GM23338 (cell line): ENCODE measurements around the gene MARS2. TPM values are rescaled to one million over a fixed set of nuclear protein-coding genes. Genes with fewer than 3 reads are reported as not detected.

Source experiments
- ATAC-seq: fragments of 200-7000 bp; cut with Tn5 transposase; 3 replicates; pipeline ENCODE4 v1.9.1; 2020
- DNase-seq: peaks from one replicate; pipeline ENCODE4 v3.0.0-alpha.2; 2015; ENCODE audit warnings: low spot score
- H2AFZ ChIP-seq: fragments of 200-600 bp; sonication (generic); 2 replicates; pipeline ENCODE4 v1.8.0; 2016; ENCODE audit warnings: antibody characterized with exemption, mild to moderate bottlenecking, moderate library complexity
- H3F3A ChIP-seq: fragments of 200-600 bp; sonication (generic); replicated peaks from 2 replicates; pipeline ENCODE4 v1.8.0; 2017; ENCODE audit warnings: antibody characterized with exemption, mixed run types, low read depth
- H3K27ac ChIP-seq: fragments of 200-600 bp; sonication (generic); 2 replicates; pipeline ENCODE4 v1.6.1; 2016; ENCODE audit warnings: low read depth
- H3K27me3 ChIP-seq: fragments of 200-600 bp; sonication (generic); 2 replicates; pipeline ENCODE4 v1.8.0; 2016; ENCODE audit warnings: mild to moderate bottlenecking, mixed run types, moderate library complexity; ENCODE audit not compliant: insufficient read depth
- H3K36me3 ChIP-seq: fragments of 200-600 bp; sonication (generic); 2 replicates; pipeline ENCODE4 v1.8.0; 2016; ENCODE audit warnings: mild to moderate bottlenecking; ENCODE audit not compliant: insufficient read depth
- H3K4me1 ChIP-seq: fragments of 200-600 bp; sonication (generic); 2 replicates; pipeline ENCODE4 v1.8.0; 2016; ENCODE audit warnings: mild to moderate bottlenecking, moderate library complexity; ENCODE audit not compliant: insufficient read depth
- H3K4me2 ChIP-seq: fragments of 200-600 bp; sonication (generic); 2 replicates; pipeline ENCODE4 v1.7.1; 2017; ENCODE audit warnings: mixed run types
- H3K4me3 ChIP-seq: fragments of 200-600 bp; sonication (generic); 2 replicates; pipeline ENCODE4 v1.6.1; 2016; ENCODE audit warnings: mixed run types
- H3K79me2 ChIP-seq: fragments of 200-600 bp; sonication (generic); replicated peaks from 2 replicates; pipeline ENCODE4 v1.8.0; 2017; ENCODE audit warnings: mild to moderate bottlenecking; ENCODE audit not compliant: insufficient read depth
- H3K9me2 ChIP-seq: fragments of 200-600 bp; sonication (generic); 2 replicates; pipeline ENCODE4 v1.8.0; 2017; ENCODE audit not compliant: insufficient read depth
- H4K20me1 ChIP-seq: fragments of 200-600 bp; sonication (generic); replicated peaks from 2 replicates; pipeline ENCODE4 v1.8.0; 2017; ENCODE audit warnings: mild to moderate bottlenecking; ENCODE audit not compliant: insufficient read depth
- H3K27ac Mint-ChIP-seq: 2 replicates; pipeline ENCODE4 v1.8.0; 2020; ENCODE audit warnings: inconsistent platforms, mild to moderate bottlenecking, moderate library complexity, mixed read lengths
- H3K27me3 Mint-ChIP-seq: 3 replicates; pipeline ENCODE4 v1.8.0; 2022; ENCODE audit warnings: low read depth, mild to moderate bottlenecking, moderate library complexity, mixed read lengths, inconsistent platforms; ENCODE audit not compliant: insufficient read depth, poor library complexity
- H3K36me3 Mint-ChIP-seq: 3 replicates; pipeline ENCODE4 v1.8.0; 2021; ENCODE audit warnings: low read depth, mild to moderate bottlenecking, inconsistent platforms, moderate library complexity, mixed read lengths
- H3K4me1 Mint-ChIP-seq: 3 replicates; pipeline ENCODE4 v1.8.0; 2020; ENCODE audit warnings: mild to moderate bottlenecking, inconsistent platforms, mixed read lengths
- H3K4me3 Mint-ChIP-seq: 3 replicates; pipeline ENCODE4 v1.8.0; 2021; ENCODE audit warnings: moderate library complexity, mild to moderate bottlenecking, inconsistent platforms, mixed read lengths
- H3K9me3 Mint-ChIP-seq: 3 replicates; pipeline ENCODE4 v1.8.0; 2020; ENCODE audit warnings: moderate library complexity, mild to moderate bottlenecking, inconsistent platforms, mixed read lengths
- CREB1 ChIP-seq: fragments of 250-450 bp; sonication (Bioruptor Pico); IDR thresholded peaks from 2 replicates; pipeline ENCODE4 v1.5.0; 2020; ENCODE audit warnings: low read depth, mild to moderate bottlenecking, moderate library complexity
- CTCF ChIP-seq, 2 experiments: fragments of 200-600 bp in 1 of 2; sonication (generic) in 1 of 2; conservative IDR thresholded peaks; 2 replicates each; pipeline versions ENCODE4 v1.5.1 to v1.6.1; 2016 to 2017; ENCODE audit warnings: antibody characterized with exemption in 2 of 2, low read depth in 2 of 2, mild to moderate bottlenecking in 2 of 2, moderate library complexity in 1 of 2
- ETS1 ChIP-seq: IDR thresholded peaks from 2 replicates; pipeline ENCODE4 v1.6.1; 2016; ENCODE audit warnings: antibody characterized with exemption
- EZH2 ChIP-seq: fragments of 200-600 bp; sonication (generic); IDR thresholded peaks from one replicate; pipeline ENCODE4 v1.8.0; 2017; ENCODE audit warnings: antibody characterized with exemption, mild to moderate bottlenecking, low read depth; ENCODE audit not compliant: unreplicated experiment
- EZH2phosphoT487 ChIP-seq: fragments of 200-600 bp; sonication (generic); IDR thresholded peaks from one replicate; pipeline ENCODE4 v1.8.1; 2018; ENCODE audit warnings: antibody characterized with exemption; ENCODE audit not compliant: unreplicated experiment
- JUNB ChIP-seq: IDR thresholded peaks from one replicate; pipeline ENCODE4 v1.6.1; 2016; ENCODE audit warnings: antibody characterized with exemption; ENCODE audit not compliant: unreplicated experiment
- NANOG ChIP-seq: IDR thresholded peaks from 2 replicates; pipeline ENCODE4 v1.6.1; 2016; ENCODE audit warnings: antibody characterized with exemption, borderline replicate concordance
- POLR2AphosphoS5 ChIP-seq: IDR thresholded peaks from 2 replicates; pipeline ENCODE4 v1.6.1; 2016; ENCODE audit warnings: antibody characterized with exemption, low read depth
- REST ChIP-seq: IDR thresholded peaks from one replicate; pipeline ENCODE4 v1.6.1; 2018; ENCODE audit warnings: antibody characterized with exemption; ENCODE audit not compliant: unreplicated experiment
- STAT1 ChIP-seq: IDR thresholded peaks from one replicate; pipeline ENCODE4 v1.6.1; 2016; ENCODE audit warnings: antibody characterized with exemption; ENCODE audit not compliant: unreplicated experiment
- ZNF114 ChIP-seq: fragments of 250-450 bp; sonication (Bioruptor Pico); IDR thresholded peaks from 2 replicates; pipeline ENCODE4 v1.5.0; 2020; ENCODE audit warnings: mild to moderate bottlenecking, moderate library complexity
- ZNF331 ChIP-seq: fragments of 250-450 bp; sonication (Bioruptor Pico); IDR thresholded peaks from 2 replicates; pipeline ENCODE4 v1.5.0; 2020; ENCODE audit warnings: low read depth, mild to moderate bottlenecking, moderate library complexity
- ZNF462 ChIP-seq: fragments of 250-450 bp; sonication (Bioruptor Pico); IDR thresholded peaks from 2 replicates; pipeline ENCODE4 v1.5.0; 2020; ENCODE audit warnings: mild to moderate bottlenecking, moderate library complexity
- polyA plus RNA-seq: library from polyadenylated mRNA; unstranded; fragments of >200 nt; fragmentation: Nextera tagmentation; extraction: Ambion mirVana; gene quantifications from 2 replicates; pipeline ENCODE4 v1.2.1, GENCODE V29; 2016
- total RNA-seq: library from RNA; depleted of rRNA; stranded (reverse); fragments of >200 nt; shearing (Covaris generic); gene quantifications from 2 replicates; pipeline ENCODE4 v1.2.3, GENCODE V29; 2014

Gene MARS2
- total and polyA plus RNA-seq, 2 experiments from 2014 or later, result 13.7 to 48.2 TPM

GRCh38 chr2:197669077-197669476 is 36.1 kb upstream of the MARS2 start:
- Histone ChIP-seq H2AFZ (no peak overlapping the region), H3K27ac (no peak overlapping the region), H3K27me3 (no peaks in the 10 kb centered on the region), H3K9me2 (peaks cover 5% of the 10 kb centered on the region; the same call in 1 of the 2 replicates), H3K79me2 (no peaks in the 10 kb centered on the region; the same call in 1 of the 2 replicates), H3K4me1 (peaks cover 29% of the 10 kb centered on the region), H4K20me1 (no peaks in the 10 kb centered on the region), H3K36me3 (0 out of 2 replicates have a peak, but pooled peaks cover 5% of the 10 kb centered on the region), H3F3A (0 out of 2 replicates have a peak, but pooled peaks cover 2% of the 10 kb centered on the region), H3K4me3 (no peak overlapping the region), H3K4me2 (no peak overlapping the region)
- Mint-ChIP-seq H3K27ac (no peak overlapping the region), H3K36me3 (peaks cover 28% of the 10 kb centered on the region), H3K4me3 (no peak overlapping the region), H3K9me3 (peaks cover 23% of the 10 kb centered on the region), H3K4me1 (peaks cover 32% of the 10 kb centered on the region), H3K27me3 (no peaks in the 10 kb centered on the region)
- TF ChIP-seq CTCF (conservative IDR thresholded peaks at IDR 0.05; ENCODE audit: low read depth in 2 of 2) (no peak), ZNF331 (CRISPR knock-in tag) (no peak), CREB1 (CRISPR knock-in tag) (no peak), ZNF462 (no peak), JUNB (no peak), EZH2 (no peak), EZH2phosphoT487 (no peak), ZNF114 (CRISPR knock-in tag) (no peak), NANOG (no peak), STAT1 (no peak), REST (no peak), ETS1 (no peak), POLR2AphosphoS5 (no peak)
- DNase-seq (no peak), ATAC-seq (no peak)
